ENCODE results near the gene CALCB.

The CALCB gene

DNA sequence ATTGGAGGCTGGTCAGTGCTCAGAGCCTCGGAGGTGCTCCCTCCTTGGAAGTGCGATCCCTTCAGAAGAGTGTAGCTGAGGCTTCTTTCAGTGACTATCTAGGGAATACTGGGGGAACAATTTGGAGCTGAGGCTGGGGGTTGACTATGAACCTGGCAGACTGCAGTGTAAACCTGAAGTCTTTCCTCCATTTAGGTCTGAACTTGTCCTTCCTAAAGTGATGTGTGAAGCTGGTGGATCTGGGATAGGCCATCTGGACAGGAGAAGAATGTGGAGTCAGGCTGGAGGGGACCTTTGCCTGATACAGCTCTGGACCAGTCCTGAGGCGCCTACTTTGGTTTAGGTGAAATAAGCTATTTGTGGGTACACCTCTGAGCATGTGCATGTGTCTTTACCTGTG, 37.8 kb downstream of the CALCB start:
- DNase-seq (ENCODE audit: insufficient read length) = no peak
- no peak for FAIRE-seq
- TF ChIP-seq POLR2AphosphoS5 (IDR thresholded peaks at IDR 0.05; ENCODE audit: low read depth, low read length) = no peak
- TF ChIP-seq POLR2A (IDR thresholded peaks at IDR 0.05; ENCODE audit: low read depth, low read length) = no peak
- no peak for TF ChIP-seq TAF1 (IDR thresholded peaks at IDR 0.05; ENCODE audit: borderline replicate concordance, low read depth, low read length)

DNA sequence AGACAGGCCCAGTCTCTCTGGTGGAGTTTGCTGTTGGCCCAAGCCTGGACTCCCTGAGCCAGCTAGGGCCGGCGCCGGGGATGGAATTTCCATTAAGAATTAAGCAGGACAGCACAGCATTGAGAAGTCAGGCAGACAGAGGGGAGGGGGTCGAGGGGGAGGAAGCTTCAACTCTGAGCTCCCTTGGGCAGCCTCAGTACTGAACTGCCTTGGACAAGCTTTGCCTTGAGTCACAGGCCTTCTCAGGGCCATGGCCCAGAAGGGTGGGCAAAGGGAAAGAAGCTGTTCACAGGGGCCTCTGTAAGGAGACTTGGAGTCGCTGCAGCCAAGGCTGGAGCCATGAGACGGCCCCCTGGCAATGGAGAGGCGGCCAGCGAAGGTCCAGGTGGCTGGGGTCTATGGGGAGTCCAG, 38.7 kb downstream of the CALCB start:
- FAIRE-seq = no peak
- DNase-seq (ENCODE audit: insufficient read length) = no peak

DNA sequence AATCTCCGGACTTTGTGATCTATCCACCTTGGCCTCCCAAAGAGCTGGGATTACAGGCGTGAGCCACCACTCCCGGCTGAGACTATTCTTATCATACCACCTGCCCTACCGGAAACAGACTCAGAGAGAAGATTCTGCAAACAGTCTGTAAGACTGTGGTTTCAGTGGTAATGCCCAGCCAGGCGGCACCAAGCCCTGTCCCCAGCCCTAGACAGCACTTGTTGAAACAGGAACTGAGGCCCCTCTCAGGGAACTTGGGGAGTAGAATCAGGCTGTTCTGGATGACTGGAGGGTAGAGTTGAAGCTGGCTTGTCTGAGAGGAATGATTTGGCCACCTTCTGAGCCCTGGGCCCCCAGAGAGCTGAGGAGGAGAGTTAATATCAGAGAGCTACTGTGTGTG, 40.0 kb downstream of the CALCB start:
- DNase-seq (ENCODE audit: insufficient read length) (peak; percentile 33), FAIRE-seq (peak; percentile 97)
- TF ChIP-seq TAF1 (IDR thresholded peaks at IDR 0.05; ENCODE audit: borderline replicate concordance, low read depth, low read length) (no peak), POLR2AphosphoS5 (IDR thresholded peaks at IDR 0.05; ENCODE audit: low read depth, low read length) (no peak), POLR2A (IDR thresholded peaks at IDR 0.05; ENCODE audit: low read depth, low read length) (no peak)

More for the DNA sequence above, 38.7 kb downstream of the CALCB start:
- TF ChIP-seq TAF1 (IDR thresholded peaks at IDR 0.05; ENCODE audit: borderline replicate concordance, low read depth, low read length) = no peak
- TF ChIP-seq POLR2AphosphoS5 (IDR thresholded peaks at IDR 0.05; ENCODE audit: low read depth, low read length) = no peak
- TF ChIP-seq POLR2A (IDR thresholded peaks at IDR 0.05; ENCODE audit: low read depth, low read length) = no peak

DNA sequence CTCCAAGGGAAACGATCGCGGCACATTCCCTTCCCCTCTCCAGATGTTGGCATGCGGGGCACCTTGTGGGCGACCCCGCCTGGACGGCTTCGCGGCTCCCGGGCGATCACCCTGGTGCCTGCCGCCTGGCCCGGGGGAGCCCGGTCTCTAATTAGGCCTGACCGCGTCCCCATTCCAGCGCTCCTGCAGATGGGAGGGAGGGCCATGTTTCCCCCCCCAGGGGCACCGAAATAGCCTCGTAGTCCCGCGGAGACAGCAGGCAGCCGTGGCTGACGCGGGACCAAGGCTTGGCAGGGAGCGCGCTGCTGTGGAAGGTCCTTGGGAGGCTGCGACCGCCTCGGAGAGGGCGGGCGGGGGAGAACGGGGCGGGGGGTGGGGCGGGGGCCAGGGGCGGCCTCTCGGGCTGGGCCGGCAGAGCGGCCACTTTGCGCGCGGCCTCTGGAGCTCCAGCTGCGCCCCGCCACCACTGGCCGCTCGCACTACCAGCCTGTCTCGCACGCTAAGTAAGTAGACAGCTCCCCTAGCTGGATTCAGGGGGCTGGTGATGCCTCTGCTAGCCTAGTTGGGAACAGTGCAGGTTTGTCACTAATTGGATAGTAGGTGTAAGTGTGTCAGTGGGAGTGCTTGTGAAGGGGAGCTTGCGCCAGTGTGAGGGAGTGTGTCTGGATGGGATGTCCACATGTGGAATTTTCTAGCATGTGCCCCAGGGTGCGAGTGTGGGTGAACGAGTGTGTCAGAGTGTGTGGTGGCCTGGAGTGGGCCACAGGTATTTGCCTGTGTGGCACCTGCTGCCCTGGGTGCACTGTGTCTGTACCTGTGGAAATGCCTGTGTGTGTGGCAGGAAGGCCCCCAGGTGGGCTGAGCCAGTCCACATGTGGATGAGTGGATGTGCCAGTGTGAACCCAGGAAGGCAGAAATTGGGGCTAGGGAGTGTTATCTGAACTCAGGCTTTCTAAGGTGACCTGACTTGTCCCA, 41.4 kb downstream of the CALCB start, which contains the start of gene INSC:
Gene INSC, plus strand, starts transcription at position 423 of the 975 bp plus-strand sequence. CDS start 34,252 bp downstream, outside the sequence.
- DNase-seq (ENCODE audit: insufficient read length) (no peak), FAIRE-seq (peak; percentile 46)
- TF ChIP-seq TAF1 (IDR thresholded peaks at IDR 0.05; ENCODE audit: borderline replicate concordance, low read depth, low read length) = no peak
- no peak for TF ChIP-seq POLR2A (IDR thresholded peaks at IDR 0.05; ENCODE audit: low read depth, low read length)
- no peak for TF ChIP-seq POLR2AphosphoS5 (IDR thresholded peaks at IDR 0.05; ENCODE audit: low read depth, low read length)

DNA sequence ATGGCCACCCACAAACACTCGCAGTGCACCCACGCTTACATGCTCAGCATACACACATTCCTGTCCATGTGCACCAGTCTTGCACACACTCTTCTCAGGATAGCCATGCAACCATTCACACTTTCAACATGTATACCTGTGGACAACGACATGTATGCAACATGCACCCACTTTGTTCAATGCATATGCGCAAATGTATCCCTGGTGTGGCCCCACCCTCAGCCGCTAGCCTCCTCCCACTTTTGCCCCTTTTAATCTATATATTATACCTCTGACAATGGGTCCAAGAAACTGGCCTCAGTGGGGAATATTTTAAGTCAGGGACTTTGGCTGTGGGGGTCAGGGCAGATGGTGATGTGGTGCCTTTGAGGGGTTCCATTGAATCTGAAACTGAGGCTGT, 42.3 kb downstream of the CALCB start:
- DNase-seq (ENCODE audit: insufficient read length) (no peak), FAIRE-seq (no peak)
- TF ChIP-seq POLR2AphosphoS5 (IDR thresholded peaks at IDR 0.05; ENCODE audit: low read depth, low read length) (no peak), TAF1 (IDR thresholded peaks at IDR 0.05; ENCODE audit: borderline replicate concordance, low read depth, low read length) (no peak), POLR2A (IDR thresholded peaks at IDR 0.05; ENCODE audit: low read depth, low read length) (no peak)

DNA sequence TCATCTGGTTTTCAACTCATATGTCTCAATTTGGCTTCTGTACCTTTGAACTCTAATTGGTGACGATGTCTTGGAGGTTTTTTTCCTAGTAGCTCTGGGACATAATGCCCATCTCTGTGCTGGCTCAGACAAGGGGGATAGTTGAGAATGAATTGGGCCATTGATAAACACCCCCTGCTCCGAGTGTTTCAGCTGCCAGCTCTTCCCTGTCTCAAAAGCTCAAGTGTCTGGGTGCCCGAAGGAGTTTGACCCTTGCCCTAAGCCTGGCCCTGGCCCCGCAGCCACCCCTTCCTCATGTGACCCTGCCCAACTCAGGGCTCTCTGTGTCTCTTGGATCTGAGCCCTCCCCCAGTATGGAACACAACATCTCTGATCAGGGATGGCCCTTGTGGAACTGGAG, 44.4 kb downstream of the CALCB start:
- no peak for TF ChIP-seq POLR2A (IDR thresholded peaks at IDR 0.05; ENCODE audit: low read depth, low read length)
- TF ChIP-seq TAF1 (IDR thresholded peaks at IDR 0.05; ENCODE audit: borderline replicate concordance, low read depth, low read length) = no peak
- no peak for TF ChIP-seq POLR2AphosphoS5 (IDR thresholded peaks at IDR 0.05; ENCODE audit: low read depth, low read length)

DNA sequence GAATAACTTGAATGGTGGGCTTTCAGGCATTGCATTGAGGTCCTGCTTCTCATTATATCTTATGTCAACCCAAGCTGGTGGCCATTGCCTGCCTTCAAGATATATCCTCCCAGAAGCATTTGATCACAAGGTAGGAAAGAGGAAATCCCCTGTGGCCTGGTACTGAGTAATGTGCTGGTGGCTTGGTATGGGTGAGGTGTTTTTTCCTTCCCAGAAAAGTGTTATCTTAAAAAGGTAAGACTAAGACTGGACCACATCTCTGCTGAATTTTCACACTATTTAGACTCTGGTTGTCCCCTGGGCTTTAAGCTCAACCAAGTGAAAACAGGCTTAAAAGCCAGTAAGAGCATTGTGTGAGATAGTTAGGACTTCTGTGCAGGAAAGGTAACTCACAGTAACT, 45.0 kb downstream of the CALCB start:
- no peak for TF ChIP-seq POLR2A (IDR thresholded peaks at IDR 0.05; ENCODE audit: low read depth, low read length)
- TF ChIP-seq POLR2AphosphoS5 (IDR thresholded peaks at IDR 0.05; ENCODE audit: low read depth, low read length) = no peak
- no peak for TF ChIP-seq TAF1 (IDR thresholded peaks at IDR 0.05; ENCODE audit: borderline replicate concordance, low read depth, low read length)
- DNase-seq (ENCODE audit: insufficient read length) = no peak
- peak; percentile 9 for FAIRE-seq

More for the DNA sequence above, 44.4 kb downstream of the CALCB start:
- no peak for FAIRE-seq
- no peak for DNase-seq (ENCODE audit: insufficient read length)

DNA sequence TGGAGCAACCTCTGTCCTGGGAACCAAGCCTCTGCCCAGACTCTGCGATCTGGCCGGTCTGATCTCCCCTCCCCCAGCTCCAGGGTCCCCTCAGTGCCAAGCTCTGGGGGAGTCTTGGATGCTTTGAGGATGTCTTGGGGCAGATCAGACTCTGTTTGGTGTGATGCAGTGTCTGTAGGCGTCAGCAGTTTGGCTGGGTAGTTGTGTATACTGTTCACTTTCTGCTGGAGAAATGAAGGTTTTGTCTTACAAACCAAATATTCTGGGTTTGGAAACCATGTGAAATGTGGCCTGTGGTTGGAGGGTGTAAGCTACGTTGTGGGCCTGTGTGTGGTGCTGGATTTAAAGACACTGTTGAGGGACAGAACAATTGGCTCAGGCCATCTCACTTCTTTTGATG, 46.0 kb downstream of the CALCB start:
- DNase-seq (ENCODE audit: insufficient read length) = no peak
- FAIRE-seq = no peak
- TF ChIP-seq POLR2AphosphoS5 (IDR thresholded peaks at IDR 0.05; ENCODE audit: low read depth, low read length) = no peak
- TF ChIP-seq POLR2A (IDR thresholded peaks at IDR 0.05; ENCODE audit: low read depth, low read length) = no peak

DNA sequence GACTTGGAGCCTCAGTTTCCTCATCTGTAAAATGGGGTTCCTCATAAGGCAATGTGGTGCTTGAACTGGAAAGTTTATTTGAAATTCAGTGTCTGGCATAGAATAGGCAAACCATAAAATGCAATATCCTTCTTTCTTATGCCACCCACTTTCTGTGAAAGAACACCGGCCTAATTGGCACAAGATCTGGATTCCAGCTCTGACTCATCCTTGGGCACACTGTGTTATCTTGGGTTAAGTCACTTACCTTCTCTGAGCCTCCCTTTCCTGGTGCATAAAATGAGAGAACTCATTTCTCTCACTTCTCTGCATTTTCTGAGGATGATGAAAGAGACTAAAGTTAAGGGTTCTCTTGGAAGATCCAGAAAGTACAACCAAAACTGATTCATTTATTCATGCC, 46.4 kb downstream of the CALCB start:
- peak; percentile 51 for FAIRE-seq
- DNase-seq (ENCODE audit: insufficient read length) = no peak
- TF ChIP-seq POLR2A (IDR thresholded peaks at IDR 0.05; ENCODE audit: low read depth, low read length) (no peak), POLR2AphosphoS5 (IDR thresholded peaks at IDR 0.05; ENCODE audit: low read depth, low read length) (no peak), TAF1 (IDR thresholded peaks at IDR 0.05; ENCODE audit: borderline replicate concordance, low read depth, low read length) (no peak)

DNA sequence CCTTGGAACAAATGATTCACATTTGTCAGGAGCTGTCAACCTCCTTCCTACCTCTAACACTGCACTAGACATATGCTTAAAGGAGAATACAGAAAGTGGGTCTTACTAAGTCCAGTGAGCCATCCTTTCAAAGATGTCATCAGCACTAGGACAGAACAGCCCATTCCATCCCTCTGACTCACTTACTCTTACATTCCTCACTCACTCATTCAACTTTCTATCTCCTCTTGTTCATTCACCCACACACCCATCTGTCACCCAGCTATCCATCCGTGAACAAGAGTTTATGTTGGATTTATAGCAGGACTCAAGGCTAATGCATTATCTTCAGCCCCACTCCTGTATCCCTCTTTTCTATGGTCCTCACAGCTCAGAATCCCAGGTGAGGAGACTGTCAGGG, 50.5 kb downstream of the CALCB start:
- no peak for DNase-seq (ENCODE audit: insufficient read length)
- TF ChIP-seq POLR2A (IDR thresholded peaks at IDR 0.05; ENCODE audit: low read depth, low read length) = no peak
- TF ChIP-seq TAF1 (IDR thresholded peaks at IDR 0.05; ENCODE audit: borderline replicate concordance, low read depth, low read length) = no peak
- TF ChIP-seq POLR2AphosphoS5 (IDR thresholded peaks at IDR 0.05; ENCODE audit: low read depth, low read length) = no peak
- no peak for FAIRE-seq

DNA sequence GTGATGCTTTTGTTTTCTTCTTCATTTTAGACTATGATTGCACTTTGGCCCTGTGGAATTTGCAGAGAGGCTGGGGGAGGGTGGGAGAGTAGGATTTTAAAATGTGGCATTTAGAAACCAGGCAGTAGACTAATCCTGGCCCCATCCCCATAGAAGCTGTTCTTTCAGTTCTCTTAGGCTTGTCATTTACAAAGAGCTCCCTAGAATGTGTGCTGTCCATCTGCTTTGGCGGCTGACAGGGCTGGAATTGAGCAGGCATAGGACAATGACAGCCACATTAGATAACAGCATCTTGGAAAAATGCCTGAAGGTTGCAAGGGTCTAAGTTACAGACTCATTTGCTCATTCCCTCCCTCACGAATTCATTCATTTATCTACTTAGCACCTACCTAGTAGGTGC, 51.1 kb downstream of the CALCB start:
- FAIRE-seq (no peak), DNase-seq (ENCODE audit: insufficient read length) (no peak)
- TF ChIP-seq TAF1 (IDR thresholded peaks at IDR 0.05; ENCODE audit: borderline replicate concordance, low read depth, low read length) (no peak), POLR2A (IDR thresholded peaks at IDR 0.05; ENCODE audit: low read depth, low read length) (no peak), POLR2AphosphoS5 (IDR thresholded peaks at IDR 0.05; ENCODE audit: low read depth, low read length) (no peak)

DNA sequence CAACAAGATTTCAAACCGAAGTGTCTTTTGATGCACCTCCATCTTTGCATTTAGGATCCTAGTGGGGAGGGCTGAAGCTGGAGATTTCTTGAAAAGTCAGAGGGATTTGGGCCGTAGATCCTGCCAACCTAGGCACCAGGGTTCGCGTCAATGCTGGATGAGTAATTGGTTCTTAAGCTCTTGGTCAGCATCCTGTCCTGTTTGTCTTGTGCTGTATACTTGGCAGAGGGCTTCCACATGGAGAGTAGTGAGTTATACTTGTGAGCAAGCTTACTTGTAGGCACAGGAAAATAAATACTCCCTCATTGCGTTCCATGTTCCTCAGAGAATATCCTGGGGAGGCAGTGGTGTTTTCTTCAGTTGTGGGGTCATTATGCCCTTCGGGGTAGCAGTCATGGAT, 53.9 kb downstream of the CALCB start:
- no peak for DNase-seq (ENCODE audit: insufficient read length)
- TF ChIP-seq TAF1 (IDR thresholded peaks at IDR 0.05; ENCODE audit: borderline replicate concordance, low read depth, low read length) (no peak), POLR2A (IDR thresholded peaks at IDR 0.05; ENCODE audit: low read depth, low read length) (no peak), POLR2AphosphoS5 (IDR thresholded peaks at IDR 0.05; ENCODE audit: low read depth, low read length) (no peak)
- FAIRE-seq = no peak

All from GM12892 (cell line).